HAP-1 (cell line): ENCODE measurements around the gene MRC2.
"Not testable (repeated sequence)": the region's sequence is repeated elsewhere in the genome, so short reads cannot be mapped to it uniquely, and the experiment has no call there.

Experiments
- DNase-seq, 2 experiments: peaks; one replicate each; pipeline ENCODE4 v3.0.0-alpha.2; 2016 to 2020; ENCODE audit warnings: low spot score in 2 of 2
- H3K27me3 ChIP-seq: fragments of 250-450 bp; sonication (Bioruptor Pico); 2 replicates; pipeline ENCODE4 v1.5.1; 2020; ENCODE audit warnings: low read depth, mild to moderate bottlenecking, moderate library complexity
- H3K36me3 ChIP-seq: fragments of 250-450 bp; sonication (Bioruptor Pico); replicated peaks from 2 replicates; pipeline ENCODE4 v1.5.1; 2020; ENCODE audit warnings: mild to moderate bottlenecking
- H3K4me1 ChIP-seq: fragments of 250-450 bp; sonication (Bioruptor Pico); 2 replicates; pipeline ENCODE4 v1.5.1; 2020; ENCODE audit warnings: mild to moderate bottlenecking
- H3K4me3 ChIP-seq: fragments of 250-450 bp; sonication (Bioruptor Pico); 2 replicates; pipeline ENCODE4 v1.5.1; 2020; ENCODE audit warnings: mild to moderate bottlenecking, moderate library complexity
- H3K9me3 ChIP-seq: fragments of 250-450 bp; sonication (Bioruptor Pico); 2 replicates; pipeline ENCODE4 v1.5.1; 2020; ENCODE audit warnings: mild to moderate bottlenecking, moderate library complexity
- in situ Hi-C: fragments of 300-500 bp; cut with MboI; formaldehyde crosslinking; loops from 3 replicates; pipeline ENCODE4 v1.14.3; 2020; ENCODE audit warnings: low sequenced_read_pairs, inconsistent platforms, mixed read lengths

MRC2 gene

GRCh38 chr17:62676952-62677596 lies 49.6 kb downstream of the MRC2 start:
- DNase-seq = no peak
- no peak overlapping the region for H3K4me3 ChIP-seq
- H3K9me3 ChIP-seq = no peaks in the 10 kb centered on the region
- in situ Hi-C loops = no loop called here
- no peaks in the 10 kb centered on the region for H3K27me3 ChIP-seq
- peaks cover 9% of the 10 kb centered on the region for H3K36me3 ChIP-seq
- no peaks in the 10 kb centered on the region for H3K4me1 ChIP-seq

DNA sequence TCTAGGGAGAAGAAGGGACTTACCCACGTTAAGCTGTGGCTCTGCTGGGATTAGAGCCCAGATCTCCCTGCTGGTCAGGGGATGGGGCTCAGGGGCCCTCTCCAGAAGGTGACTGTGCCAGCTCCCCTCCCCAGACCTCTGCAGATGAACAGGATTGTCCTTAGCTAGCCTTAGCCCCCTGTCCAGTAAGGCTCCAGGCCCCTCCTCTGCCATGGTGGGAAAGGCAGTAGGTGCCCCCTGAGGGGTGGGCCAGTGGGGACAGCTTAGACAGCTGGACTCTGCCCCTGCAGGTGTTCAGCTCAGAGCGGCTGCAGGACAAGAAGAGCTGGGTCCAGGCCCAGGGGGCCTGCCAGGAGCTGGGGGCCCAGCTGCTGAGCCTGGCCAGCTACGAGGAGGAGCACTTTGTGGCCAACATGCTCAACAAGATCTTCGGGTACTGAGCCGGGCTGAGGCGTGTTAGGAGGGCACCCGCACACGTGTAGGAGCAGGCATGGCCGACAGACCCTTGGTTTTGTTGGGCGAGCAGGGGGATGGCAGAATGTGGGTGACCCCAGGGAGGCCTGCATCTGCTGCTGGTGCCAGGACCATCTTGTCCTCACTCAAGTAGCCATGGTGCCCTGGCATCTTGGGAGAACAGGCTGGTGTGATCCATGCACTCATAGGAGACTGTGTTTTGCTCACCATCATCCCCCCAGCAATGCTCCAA lies 50.9 kb downstream of the MRC2 start:
- in situ Hi-C loops = no loop called here
- H3K36me3 ChIP-seq = peaks cover 9% of the 10 kb centered on the region; the same call in 1 of the 2 replicates
- no peak for DNase-seq
- no peaks in the 10 kb centered on the region for H3K4me1 ChIP-seq
- no peaks in the 10 kb centered on the region for H3K27me3 ChIP-seq
- H3K9me3 ChIP-seq = no peaks in the 10 kb centered on the region
- H3K4me3 ChIP-seq = no peak overlapping the region

GRCh38 chr17:62679866-62680377 lies 52.5 kb downstream of the MRC2 start:
- in situ Hi-C loops = no loop called here
- peaks cover 20% of the 10 kb centered on the region for H3K36me3 ChIP-seq
- no peaks in the 10 kb centered on the region for H3K27me3 ChIP-seq
- H3K4me3 ChIP-seq = no peak overlapping the region
- H3K4me1 ChIP-seq = no peaks in the 10 kb centered on the region
- H3K9me3 ChIP-seq = no peaks in the 10 kb centered on the region
- DNase-seq = no peak

GRCh38 chr17:62680541-62681052 lies 53.1 kb downstream of the MRC2 start:
- H3K27me3 ChIP-seq = no peaks in the 10 kb centered on the region
- H3K36me3 ChIP-seq = peaks cover 20% of the 10 kb centered on the region
- in situ Hi-C loops = no loop called here
- no peak overlapping the region for H3K4me3 ChIP-seq
- no peaks in the 10 kb centered on the region for H3K9me3 ChIP-seq
- no peaks in the 10 kb centered on the region for H3K4me1 ChIP-seq
- DNase-seq = no peak

DNA sequence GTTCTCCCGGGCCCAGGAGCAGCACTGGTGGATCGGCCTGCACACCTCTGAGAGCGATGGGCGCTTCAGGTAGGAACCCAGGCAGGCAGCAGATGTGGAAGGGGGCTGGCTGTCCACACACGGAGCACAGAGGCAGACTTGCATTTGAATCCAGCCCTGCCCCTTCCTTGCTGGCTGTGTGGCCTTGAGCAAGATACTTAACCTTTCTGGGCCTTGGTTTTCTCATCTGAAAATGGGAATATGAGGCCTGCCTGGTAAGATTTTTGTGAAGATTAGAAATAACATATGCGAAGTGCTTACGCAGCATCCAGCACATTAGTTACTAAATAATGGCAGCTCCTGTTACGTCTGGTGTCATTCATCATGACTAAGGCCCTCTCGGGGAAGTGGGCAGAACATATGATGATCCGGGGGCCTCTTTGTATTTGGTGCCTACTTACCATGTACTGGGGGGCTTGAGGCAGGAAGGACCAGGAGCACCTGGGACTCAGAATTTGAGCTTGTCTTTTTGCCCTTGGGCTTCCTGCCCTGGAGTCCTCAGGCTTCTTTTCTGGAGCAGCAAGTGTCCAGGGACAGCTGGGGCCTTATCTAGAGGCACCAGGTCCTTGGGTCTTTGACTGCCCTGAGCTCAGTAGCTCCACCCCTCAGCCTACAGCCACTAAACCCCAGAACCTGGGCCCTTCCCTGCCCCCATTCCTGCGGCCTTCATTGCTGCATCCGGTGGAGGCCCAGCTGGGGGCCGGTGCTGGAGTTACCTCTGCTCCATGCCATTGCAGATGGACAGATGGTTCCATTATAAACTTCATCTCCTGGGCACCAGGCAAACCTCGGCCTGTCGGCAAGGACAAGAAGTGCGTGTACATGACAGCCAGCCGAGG lies 53.8 kb downstream of the MRC2 start:
- no peaks in the 10 kb centered on the region for H3K4me1 ChIP-seq
- no peaks in the 10 kb centered on the region for H3K9me3 ChIP-seq
- H3K27me3 ChIP-seq = no peaks in the 10 kb centered on the region
- no peak overlapping the region for H3K4me3 ChIP-seq
- in situ Hi-C loops = no loop called here
- peaks cover 20% of the 10 kb centered on the region for H3K36me3 ChIP-seq
- DNase-seq = no peak

- H3K4me1 ChIP-seq = no peaks in the 10 kb centered on the region
- no peaks in the 10 kb centered on the region for H3K27me3 ChIP-seq
- in situ Hi-C loops = no loop called here
- no peak overlapping the region for H3K4me3 ChIP-seq
- peaks cover 15% of the 10 kb centered on the region for H3K36me3 ChIP-seq
- no peak for DNase-seq
- no peaks in the 10 kb centered on the region for H3K9me3 ChIP-seq
Observed at GRCh38 chr17:62681939-62682381, 54.5 kb downstream of the MRC2 start.

DNA sequence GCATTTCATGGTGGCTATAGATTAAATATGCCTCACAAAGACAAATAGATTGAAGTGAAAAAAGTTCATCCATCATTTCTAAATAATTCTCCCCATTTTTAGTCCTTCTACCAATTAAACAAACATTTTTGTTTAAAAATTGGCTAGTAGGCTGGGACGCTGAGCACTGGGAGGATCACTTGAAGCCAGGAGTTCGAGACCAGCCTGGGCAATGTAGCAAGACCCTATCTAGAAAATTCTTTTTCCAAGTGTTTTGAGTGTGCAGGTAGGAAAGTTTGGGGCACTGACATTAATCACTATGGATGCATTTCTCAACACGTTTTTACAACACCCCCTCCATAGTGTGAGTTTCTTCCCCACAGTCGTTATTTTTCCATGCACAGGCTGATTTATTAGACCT lies 56.7 kb downstream of the MRC2 start:
- Histone ChIP-seq H3K27me3 (no peaks in the 10 kb centered on the region), H3K4me1 (no peaks in the 10 kb centered on the region), H3K9me3 (no peaks in the 10 kb centered on the region), H3K4me3 (no peak overlapping the region), H3K36me3 (peaks cover 11% of the 10 kb centered on the region)
- no peak for DNase-seq
- in situ Hi-C loops = no loop called here

GRCh38 chr17:62687997-62688396 lies 60.5 kb downstream of the MRC2 start:
- in situ Hi-C loops = no loop called here

GRCh38 chr17:62688398-62689160 lies 61.1 kb downstream of the MRC2 start:
- Histone ChIP-seq H3K9me3 (no peaks in the 10 kb centered on the region), H3K36me3 (peaks cover 11% of the 10 kb centered on the region), H3K27me3 (no peaks in the 10 kb centered on the region), H3K4me1 (no peaks in the 10 kb centered on the region), H3K4me3 (no peak overlapping the region)
- in situ Hi-C loops = no loop called here
- no peak for DNase-seq

More at GRCh38 chr17:62687997-62688396, 60.5 kb downstream of the MRC2 start:
- no peak for DNase-seq
- Histone ChIP-seq H3K4me3 (no peak overlapping the region), H3K4me1 (no peaks in the 10 kb centered on the region), H3K27me3 (no peaks in the 10 kb centered on the region), H3K36me3 (peaks cover 11% of the 10 kb centered on the region), H3K9me3 (no peaks in the 10 kb centered on the region)

- Histone ChIP-seq H3K27me3 (no peaks in the 10 kb centered on the region), H3K36me3 (peaks cover 1% of the 10 kb centered on the region), H3K9me3 (no peaks in the 10 kb centered on the region), H3K4me3 (no peak overlapping the region), H3K4me1 (no peaks in the 10 kb centered on the region)
- no peak for DNase-seq
- in situ Hi-C loops = no loop called here
Observed at GRCh38 chr17:62689441-62690167, 62.1 kb downstream of the MRC2 start.

DNA sequence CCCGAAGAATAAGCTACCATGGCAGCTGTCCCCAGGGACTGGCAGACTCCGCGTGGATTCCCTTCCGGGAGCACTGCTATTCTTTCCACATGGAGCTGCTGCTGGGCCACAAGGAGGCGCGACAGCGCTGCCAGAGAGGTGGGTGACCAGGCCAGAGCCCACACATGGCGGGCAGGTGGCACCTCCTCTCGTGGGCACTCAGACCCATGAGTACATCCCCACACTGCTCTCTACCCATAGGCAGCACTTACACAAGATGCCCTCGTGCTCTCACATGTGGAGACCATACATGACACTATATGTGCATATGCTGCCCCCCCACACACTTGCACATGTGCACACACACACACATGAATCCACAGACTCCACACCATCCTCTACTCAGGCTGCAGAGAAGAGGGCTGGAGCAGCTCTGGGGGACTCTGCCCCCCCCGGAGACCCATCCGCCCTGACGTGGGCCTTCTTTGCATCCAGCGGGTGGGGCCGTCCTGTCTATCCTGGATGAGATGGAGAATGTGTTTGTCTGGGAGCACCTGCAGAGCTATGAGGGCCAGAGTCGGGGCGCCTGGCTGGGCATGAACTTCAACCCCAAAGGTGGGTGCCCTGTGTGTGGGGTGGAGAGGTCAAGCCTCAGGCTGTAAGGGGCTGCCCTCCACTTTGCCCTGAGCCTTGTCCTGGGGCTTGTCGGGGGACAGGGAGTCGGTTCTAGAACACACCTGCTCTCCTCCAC lies 62.9 kb downstream of the MRC2 start:
- Histone ChIP-seq H3K27me3 (no peaks in the 10 kb centered on the region), H3K36me3 (no peaks in the 10 kb centered on the region), H3K9me3 (no peaks in the 10 kb centered on the region), H3K4me3 (no peak overlapping the region), H3K4me1 (no peaks in the 10 kb centered on the region)
- no peak for DNase-seq
- in situ Hi-C loops = no loop called here

GRCh38 chr17:62691589-62691915 lies 64.1 kb downstream of the MRC2 start:
- in situ Hi-C loops, H3K9me3 ChIP-seq, H3K36me3 ChIP-seq, H3K4me3 ChIP-seq, H3K27me3 ChIP-seq, H3K4me1 ChIP-seq, DNase-seq: not testable (repeated sequence)
